H9 (cell line): ENCODE results near the gene SNCA. TPM values are rescaled to one million over a fixed set of nuclear protein-coding genes. Genes with fewer than 3 reads are reported as not detected.

ENCODE experiments used
- DNase-seq: peaks from one replicate; pipeline ENCODE4 v3.0.0-alpha.2; 2017
- H2AFZ ChIP-seq: one replicate; pipeline ENCODE4 v1.6.1; 2013; ENCODE audit warnings: mild to moderate bottlenecking, low read length, control low read depth, moderate library complexity
- H2AK5ac ChIP-seq: 2 replicates; pipeline ENCODE4 v1.6.1; 2013; ENCODE audit warnings: low read length, control low read depth, mixed read lengths; ENCODE audit not compliant: insufficient read length
- H2BK120ac ChIP-seq: one replicate; pipeline ENCODE4 v1.6.1; 2013; ENCODE audit warnings: low read depth, mild to moderate bottlenecking, low read length, control low read depth, inconsistent platforms; ENCODE audit not compliant: poor library complexity, severe bottlenecking
- H2BK12ac ChIP-seq: 2 replicates; pipeline ENCODE4 v1.6.1; 2013; ENCODE audit warnings: low read length, control low read depth, mixed read lengths, low read depth; ENCODE audit not compliant: insufficient read length
- H2BK15ac ChIP-seq: 2 replicates; pipeline ENCODE4 v1.6.1; 2013; ENCODE audit warnings: low read depth, low read length, control low read depth
- H2BK20ac ChIP-seq: one replicate; pipeline ENCODE4 v1.6.1; 2013; ENCODE audit warnings: low read depth, mild to moderate bottlenecking, low read length, control low read depth, inconsistent platforms; ENCODE audit not compliant: poor library complexity, severe bottlenecking
- H2BK5ac ChIP-seq: 2 replicates; pipeline ENCODE4 v1.6.1; 2013; ENCODE audit warnings: low read length, control low read depth, mixed read lengths; ENCODE audit not compliant: insufficient read length
- H3K14ac ChIP-seq: 2 replicates; pipeline ENCODE4 v1.6.1; 2013; ENCODE audit warnings: low read length, control low read depth; ENCODE audit not compliant: insufficient read depth
- H3K18ac ChIP-seq: 2 replicates; pipeline ENCODE4 v1.6.1; 2013; ENCODE audit warnings: low read depth, mild to moderate bottlenecking, mixed read lengths, low read length, control low read depth; ENCODE audit not compliant: insufficient read length
- H3K23ac ChIP-seq: 2 replicates; pipeline ENCODE4 v1.6.1; 2013; ENCODE audit warnings: low read length, control low read depth, mixed read lengths, low read depth; ENCODE audit not compliant: insufficient read length
- H3K23me2 ChIP-seq: 2 replicates; pipeline ENCODE4 v1.6.1; 2013; ENCODE audit warnings: low read depth, mild to moderate bottlenecking, mixed read lengths, low read length, control low read depth; ENCODE audit not compliant: insufficient read length, poor library complexity, severe bottlenecking
- H3K27ac ChIP-seq: 2 replicates; pipeline ENCODE4 v1.5.1; 2013; ENCODE audit warnings: low read length, control low read depth, mixed read lengths, low read depth; ENCODE audit not compliant: insufficient read length
- H3K27me3 ChIP-seq: 2 replicates; pipeline ENCODE4 v1.6.1; 2013; ENCODE audit warnings: low read length, control low read depth, inconsistent platforms; ENCODE audit not compliant: insufficient read depth
- H3K4ac ChIP-seq: 2 replicates; pipeline ENCODE4 v1.6.1; 2013; ENCODE audit warnings: low read depth, mild to moderate bottlenecking, control low read depth, inconsistent platforms, low read length, moderate library complexity
- H3K4me1 ChIP-seq: 2 replicates; pipeline ENCODE4 v1.6.1; 2013; ENCODE audit warnings: low read length, control low read depth, inconsistent platforms; ENCODE audit not compliant: insufficient read depth
- H3K4me2 ChIP-seq: 2 replicates; pipeline ENCODE4 v1.6.1; 2013; ENCODE audit warnings: low read length, control low read depth, mixed read lengths; ENCODE audit not compliant: insufficient read length, insufficient read depth
- H3K56ac ChIP-seq: 2 replicates; pipeline ENCODE4 v1.6.1; 2013; ENCODE audit warnings: low read depth, mild to moderate bottlenecking, mixed read lengths, low read length, control low read depth; ENCODE audit not compliant: insufficient read length
- H3K79me1 ChIP-seq: 2 replicates; pipeline ENCODE4 v1.6.1; 2013; ENCODE audit warnings: low read depth, mild to moderate bottlenecking, moderate library complexity, low read length, control low read depth, inconsistent platforms; ENCODE audit not compliant: insufficient read depth, poor library complexity, severe bottlenecking
- H3K79me2 ChIP-seq: 2 replicates; pipeline ENCODE4 v1.6.1; 2013; ENCODE audit warnings: low read length, control low read depth, inconsistent platforms; ENCODE audit not compliant: insufficient read depth
- H3K9ac ChIP-seq: 2 replicates; pipeline ENCODE4 v1.6.1; 2013; ENCODE audit warnings: low read length, control low read depth, mixed read lengths; ENCODE audit not compliant: insufficient read length; ENCODE audit errors: extremely low read depth
- H3K9me3 ChIP-seq: one replicate; pipeline ENCODE4 v1.6.1; 2013; ENCODE audit warnings: low read depth, low read length, inconsistent platforms; ENCODE audit not compliant: control insufficient read depth
- H3T11ph ChIP-seq: one replicate; pipeline ENCODE4 v1.6.1; 2013; ENCODE audit warnings: mild to moderate bottlenecking, low read length, control low read depth, inconsistent platforms
- H4K20me1 ChIP-seq: one replicate; pipeline ENCODE4 v1.6.1; 2013; ENCODE audit not compliant: control insufficient read depth, insufficient read length, insufficient read depth
- H4K5ac ChIP-seq: 2 replicates; pipeline ENCODE4 v1.6.1; 2013; ENCODE audit warnings: low read depth, mild to moderate bottlenecking, mixed read lengths, low read length, control low read depth; ENCODE audit not compliant: insufficient read length
- H4K8ac ChIP-seq: replicated peaks from 2 replicates; pipeline ENCODE4 v1.6.1; 2013; ENCODE audit warnings: low read length, control low read depth, mixed read lengths, low read depth; ENCODE audit not compliant: insufficient read length
- H4K91ac ChIP-seq: 2 replicates; pipeline ENCODE4 v1.6.1; 2013; ENCODE audit warnings: low read depth, mild to moderate bottlenecking, moderate library complexity, mixed read lengths, low read length, control low read depth; ENCODE audit not compliant: insufficient read length
- H3K27ac Mint-ChIP-seq, 3 experiments: 2 replicates in 2 of 3; 3 replicates in 1 of 3; pipeline ENCODE4 v1.8.0; 2020 to 2021; ENCODE audit warnings: mixed read lengths in 3 of 3, mild to moderate bottlenecking in 1 of 3, moderate library complexity in 1 of 3
- H3K27me3 Mint-ChIP-seq: 2 replicates; pipeline ENCODE4 v1.8.0; 2021; ENCODE audit warnings: low read depth, mild to moderate bottlenecking, moderate library complexity, mixed read lengths
- H3K36me3 Mint-ChIP-seq, 3 experiments: 2 replicates in 2 of 3; 3 replicates in 1 of 3; pipeline ENCODE4 v1.8.0; 2020 to 2021; ENCODE audit warnings: low read depth in 3 of 3, mixed read lengths in 3 of 3; ENCODE audit not compliant: insufficient read depth in 1 of 3
- H3K4me1 Mint-ChIP-seq, 2 experiments: 2 replicates each; pipeline ENCODE4 v1.8.0; 2020; ENCODE audit warnings: mixed read lengths in 2 of 2
- H3K4me3 Mint-ChIP-seq, 2 experiments: 2 replicates in 1 of 2; 3 replicates in 1 of 2; pipeline ENCODE4 v1.8.0; 2020 to 2021; ENCODE audit warnings: mild to moderate bottlenecking in 2 of 2, mixed read lengths in 2 of 2, moderate library complexity in 1 of 2
- H3K9me3 Mint-ChIP-seq, 2 experiments: 2 replicates in 1 of 2; 3 replicates in 1 of 2; pipeline ENCODE4 v1.8.0; 2020; ENCODE audit warnings: mild to moderate bottlenecking in 2 of 2, mixed read lengths in 2 of 2, moderate library complexity in 1 of 2
- CTCF ChIP-seq: fragments of 200-600 bp; sonication (generic); conservative IDR thresholded peaks from 3 replicates; pipeline ENCODE4 v1.8.0; 2021; ENCODE audit warnings: antibody characterized with exemption, mild to moderate bottlenecking
- WGBS: extraction: QIAGEN DNeasy Blood & Tissue Kit; methylation state at CpG from one replicate; pipeline ENCODE4 v1.1.7; 2013; ENCODE audit warnings: missing lambda C conversion rate, low lambda C conversion rate, mixed read lengths; ENCODE audit not compliant: insufficient read length; ENCODE audit errors: extremely low coverage; 5-methylcytosine and 5-hydroxymethylcytosine counted together
- total RNA-seq: library from RNA; stranded (reverse); gene quantifications from 2 replicates; pipeline ENCODE4 v1.2.1, GENCODE V29; 2021

SNCA gene
- total RNA-seq, 1 experiment from 2014 or later, result 8.5 TPM

GRCh38 chr4:89744914-89745313 lies 92.0 kb downstream of the SNCA start:
- H2AFZ ChIP-seq, result no peak overlapping the region
- Mint-ChIP-seq H3K9me3 (no peaks in the 10 kb centered on the region), H3K4me3 (no peak overlapping the region), H3K27me3 (no peaks in the 10 kb centered on the region), H3K36me3 (no peaks in the 10 kb centered on the region), H3K4me1 (peaks cover 0 to 7% of the 10 kb centered on the region in 2 experiments; a peak in 2 of 4 replicates), H3K27ac (no peak overlapping the region)
- no peak overlapping the region for H3K9ac ChIP-seq
- H4K8ac ChIP-seq, result no peak overlapping the region
- no peak overlapping the region for H3K18ac ChIP-seq
- no peak overlapping the region for H3T11ph ChIP-seq
- no peak overlapping the region for H3K4ac ChIP-seq
- no peak overlapping the region for H3K23ac ChIP-seq
- H3K27me3 ChIP-seq, result no peaks in the 10 kb centered on the region
- TF ChIP-seq CTCF, result no peak
- no peak overlapping the region for H3K27ac ChIP-seq
- H3K14ac ChIP-seq, result no peak overlapping the region
- no peaks in the 10 kb centered on the region for H3K79me2 ChIP-seq
- H3K9me3 ChIP-seq, result no peaks in the 10 kb centered on the region
- no peak overlapping the region for H2BK20ac ChIP-seq
- no peak overlapping the region for H2BK12ac ChIP-seq
- no peaks in the 10 kb centered on the region for H3K23me2 ChIP-seq
- H2BK120ac ChIP-seq, result no peak overlapping the region
- H2BK15ac ChIP-seq, result no peak overlapping the region
- H4K5ac ChIP-seq, result no peak overlapping the region
- DNase-seq, result no peak
- H3K4me2 ChIP-seq, result no peak overlapping the region
- H3K4me1 ChIP-seq, result no peaks in the 10 kb centered on the region
- WGBS, result no CpG with 5 or more reads among the region's 5 CpGs
- no peaks in the 10 kb centered on the region for H4K20me1 ChIP-seq
- no peak overlapping the region for H4K91ac ChIP-seq
- no peak overlapping the region for H3K56ac ChIP-seq
- no peaks in the 10 kb centered on the region for H3K79me1 ChIP-seq
- H2AK5ac ChIP-seq, result no peak overlapping the region
- no peak overlapping the region for H2BK5ac ChIP-seq
